Measurements from ENCODE around the gene OR2T6.
"Not testable (repeated sequence)": the region's sequence is repeated elsewhere in the genome, so short reads cannot be mapped to it uniquely, and the experiment has no call there.

OR2T6 gene

DNA sequence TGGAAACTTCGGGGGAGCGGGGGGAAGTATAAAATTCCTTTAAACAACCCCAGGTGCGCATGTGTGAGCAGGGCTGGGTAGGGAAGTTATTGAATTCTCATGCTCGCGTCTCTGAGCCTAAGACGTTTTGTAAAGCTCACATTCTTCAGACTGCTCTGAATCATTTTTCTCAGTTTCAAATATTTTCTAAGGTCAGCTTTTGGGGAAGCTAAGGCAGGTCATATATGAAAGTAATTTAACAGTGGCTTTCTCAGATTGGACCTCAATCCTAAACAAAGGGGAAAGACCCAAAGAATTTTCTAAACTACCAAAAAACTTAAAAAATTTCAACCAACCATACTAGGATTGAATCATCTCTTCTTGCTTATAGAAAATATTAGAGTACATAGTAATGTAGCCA lies 59.4 kb downstream of the OR2T6 start:
- not testable (repeated sequence) for DNase-seq

DNA sequence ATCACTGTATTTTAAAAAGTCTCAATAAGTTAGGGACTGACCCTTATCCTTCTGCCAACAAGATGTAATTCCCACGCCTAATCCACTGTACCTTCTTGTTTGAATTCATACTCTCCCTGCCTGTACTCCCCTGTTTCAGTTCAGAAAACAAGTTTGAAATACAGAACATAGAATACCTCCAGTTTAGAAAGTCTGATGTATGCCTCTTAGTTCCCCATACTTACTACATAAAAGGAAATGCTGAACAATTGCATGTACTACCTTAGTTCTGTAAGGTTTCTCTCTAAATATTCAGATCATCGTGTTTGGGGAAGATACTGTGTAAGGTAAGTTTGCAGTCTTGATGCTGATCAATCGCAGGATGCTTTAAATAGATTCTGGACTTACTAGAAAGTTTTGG lies 60.8 kb downstream of the OR2T6 start:
- not testable (repeated sequence) for DNase-seq

DNA sequence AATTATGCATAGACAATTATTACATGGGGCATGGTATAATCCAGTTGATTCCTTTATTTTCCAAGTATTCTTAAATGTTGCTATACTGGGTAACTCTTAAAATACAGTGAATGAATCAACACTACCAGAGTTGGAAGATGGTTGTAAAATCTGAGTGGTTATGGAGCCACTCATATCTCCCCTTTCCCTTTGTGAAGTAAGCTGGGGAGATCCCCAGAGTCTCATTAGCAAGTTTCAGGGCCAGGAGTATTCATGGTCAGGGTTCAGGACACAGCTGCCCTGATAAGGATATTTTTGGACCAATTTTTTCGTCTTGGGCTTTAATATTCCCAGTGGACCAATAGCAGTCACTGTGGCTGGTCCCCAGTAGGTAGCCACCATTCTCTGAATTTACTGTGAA lies 63.1 kb downstream of the OR2T6 start:
- not testable (repeated sequence) for DNase-seq

DNA sequence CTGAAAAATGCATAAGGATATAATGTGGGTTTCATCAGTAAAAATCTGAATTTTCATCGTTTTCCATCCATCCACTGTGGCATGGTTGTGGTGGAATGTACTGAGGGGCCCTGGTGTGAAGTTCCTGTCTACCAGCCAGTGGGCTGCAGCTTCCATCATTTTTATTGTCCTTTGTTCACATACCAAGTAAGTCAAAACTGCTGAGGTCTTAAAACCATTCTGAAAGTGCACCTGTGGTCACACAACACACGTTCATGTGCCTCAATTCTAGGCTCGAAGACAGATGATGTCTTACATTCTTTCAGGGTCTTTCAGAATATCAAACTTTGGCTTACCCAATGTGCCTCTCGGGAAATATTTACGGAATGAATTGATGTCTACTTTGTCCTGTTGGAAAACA lies 63.7 kb downstream of the OR2T6 start:
- DNase-seq: not testable (repeated sequence)
